K562 (cell line): Measurements from ENCODE around the gene CNP. TPM values are rescaled to one million over a fixed set of nuclear protein-coding genes. Genes with fewer than 3 reads are reported as not detected.

ENCODE experiments used
- ETS1 ChIP-seq: conservative IDR thresholded peaks from 2 replicates; pipeline ENCODE4 v1.6.1; 2011; ENCODE audit warnings: low read depth, mild to moderate bottlenecking, low read length; ENCODE audit not compliant: control insufficient read depth
- HIVEP1 ChIP-seq: fragments of 250-450 bp; sonication (Bioruptor Pico); IDR thresholded peaks from 2 replicates; pipeline ENCODE4 v1.4.0; 2020; ENCODE audit warnings: mild to moderate bottlenecking
- HNRNPH1 ChIP-seq: fragments of 200-400 bp; formaldehyde crosslinking; optimal IDR thresholded peaks from 2 replicates; pipeline ENCODE3; 2017; ENCODE audit warnings: low read depth, mild to moderate bottlenecking, low read length, moderate library complexity
- HNRNPK ChIP-seq: fragments of 200-400 bp; formaldehyde crosslinking; IDR thresholded peaks from one replicate; pipeline ENCODE4 v1.6.1; 2018; ENCODE audit warnings: mild to moderate bottlenecking, low read depth, low read length; ENCODE audit not compliant: poor library complexity, severe bottlenecking
- HNRNPLL ChIP-seq: fragments of 200-400 bp; formaldehyde crosslinking; IDR thresholded peaks from 2 replicates; pipeline ENCODE4 v1.6.1; 2017; ENCODE audit warnings: low read length, low read depth, mild to moderate bottlenecking; ENCODE audit not compliant: poor library complexity, severe bottlenecking
- MAFG ChIP-seq: fragments of 450-650 bp; conservative IDR thresholded peaks from 2 replicates; pipeline ENCODE4 v1.6.1; 2016; ENCODE audit warnings: missing genetic modification characterization, missing compliant biosample characterization
- MECOM ChIP-seq: fragments of 250-450 bp; sonication (Bioruptor Pico); IDR thresholded peaks from 2 replicates; pipeline ENCODE4 v1.8.0; 2022; ENCODE audit warnings: inconsistent platforms
- MNT ChIP-seq, 2 experiments: fragments of 450-650 bp; conservative IDR thresholded peaks; 2 replicates each; pipeline ENCODE4 v1.6.1; 2017; ENCODE audit warnings: mild to moderate bottlenecking in 2 of 2, moderate library complexity in 2 of 2
- NONO ChIP-seq, 2 experiments: fragments of 200-400 bp in 1 of 2; fragments of 450-650 bp in 1 of 2; formaldehyde crosslinking in 1 of 2; IDR thresholded peaks; 2 replicates each; pipeline ENCODE4 v1.6.1; 2017; ENCODE audit warnings: low read depth in 2 of 2, mild to moderate bottlenecking in 2 of 2, moderate library complexity in 2 of 2, low read length in 1 of 2
- OTX1 ChIP-seq: fragments of 450-650 bp; formaldehyde crosslinking; IDR thresholded peaks from 2 replicates; pipeline ENCODE4 v1.4.0; 2022; ENCODE audit warnings: mild to moderate bottlenecking
- POLR2G ChIP-seq: fragments of 200-400 bp; formaldehyde crosslinking; IDR thresholded peaks from 2 replicates; pipeline ENCODE4 v1.6.1; 2017; ENCODE audit warnings: low read depth, mild to moderate bottlenecking, antibody characterized with exemption, low read length, moderate library complexity
- RBBP5 ChIP-seq: fragments of 200-600 bp; sonication (generic); IDR thresholded peaks from 2 replicates; pipeline ENCODE4 v1.6.1; 2012; ENCODE audit warnings: borderline replicate concordance, mild to moderate bottlenecking, low read length, control low read depth, inconsistent platforms; ENCODE audit not compliant: insufficient read depth, poor library complexity, severe bottlenecking
- RBM25 ChIP-seq: fragments of 200-400 bp; formaldehyde crosslinking; IDR thresholded peaks from 2 replicates; pipeline ENCODE4 v1.6.1; 2018; ENCODE audit warnings: low read length, low read depth, moderate library complexity; ENCODE audit not compliant: severe bottlenecking
- SAFB ChIP-seq: fragments of 200-400 bp; formaldehyde crosslinking; IDR thresholded peaks from 2 replicates; pipeline ENCODE4 v1.6.1; 2017; ENCODE audit warnings: low read depth, low read length, borderline replicate concordance
- SIN3A ChIP-seq, 2 experiments: fragments of 150-350 bp in 1 of 2; IDR thresholded peaks; 2 replicates each; pipeline ENCODE4 v1.6.1; 2011 to 2016; ENCODE audit warnings: borderline replicate concordance in 2 of 2, low read depth in 2 of 2, low read length in 2 of 2, mild to moderate bottlenecking in 2 of 2, moderate library complexity in 2 of 2; ENCODE audit not compliant: control insufficient read depth in 1 of 2
- TAF9B ChIP-seq: fragments of 450-650 bp; IDR thresholded peaks from 2 replicates; pipeline ENCODE4 v1.6.1; 2018; ENCODE audit warnings: mild to moderate bottlenecking; ENCODE audit not compliant: partially characterized antibody
- WHSC1 ChIP-seq: IDR thresholded peaks from one replicate; pipeline ENCODE4 v1.6.1; 2012; ENCODE audit warnings: low read length, control low read depth, inconsistent platforms
- ZBTB2 ChIP-seq: fragments of 450-650 bp; IDR thresholded peaks from 2 replicates; pipeline ENCODE4 v1.6.1; 2016; ENCODE audit warnings: antibody characterized with exemption
- ZBTB9 ChIP-seq: fragments of 450-650 bp; formaldehyde crosslinking; IDR thresholded peaks from 2 replicates; pipeline ENCODE4 v1.4.0; 2020; ENCODE audit warnings: mild to moderate bottlenecking, moderate library complexity
- polyA plus RNA-seq, 8 experiments: library from polyadenylated mRNA; depleted of rRNA in 4 of 8; stranded (reverse) in 5 of 8; unstranded in 3 of 8; fragments of >200 nt; fragmentation: Nextera tagmentation in 2 of 8; fragmentation: Illumina TruSeq in 1 of 8; extraction: Ambion mirVana in 2 of 8; extraction: Trizol in 1 of 8; gene quantifications; 2 replicates each; pipeline versions ENCODE4 v1.2.1 to v1.2.3, GENCODE V29; 2011 to 2014; ENCODE audit warnings: inconsistent platforms in 1 of 8, missing spikeins in 1 of 8
- total RNA-seq, 7 experiments: library from RNA; depleted of rRNA in 6 of 7; stranded (reverse); fragments of >200 nt in 6 of 7; fragmentation: Illumina TruSeq in 2 of 7; extraction: Trizol in 2 of 7; gene quantifications; 2 replicates each; pipeline versions ENCODE4 v1.2.1 to v1.2.3, GENCODE V29; 2011 to 2021; ENCODE audit warnings: low replicate concordance in 1 of 7

CNP gene
- total and polyA plus RNA-seq, 9 of the 15 experiments (the other 6 are each of a cell fraction or from before 2014, with no cell fraction given): 1.7 to 52.0 (median 29.1) TPM

- TF ChIP-seq HNRNPH1: no peak
- TF ChIP-seq SAFB: peak; percentile 71; the same call in 1 of the 2 replicates
- TF ChIP-seq OTX1: no peak
- 0 out of 2 replicates have a peak, but pooled peaks have one; percentile 50 for TF ChIP-seq HIVEP1 (CRISPR knock-in tag)
- TF ChIP-seq MAFG (tag): no peak
- TF ChIP-seq ETS1: peak; percentile 85
- TF ChIP-seq ZBTB2: peak; percentile 93
- peak; percentile 51 to 82; a peak in 3 of 4 replicates for TF ChIP-seq MNT (conservative IDR thresholded peaks at IDR 0.05)
- TF ChIP-seq POLR2G: peak; percentile 98
- no peak for TF ChIP-seq HNRNPK
- peak; percentile 49 for TF ChIP-seq HNRNPLL
- TF ChIP-seq SIN3A (IDR thresholded peaks at IDR 0.05; ENCODE audit: borderline replicate concordance in 2 of 2, control insufficient read depth in 1 of 2, low read depth in 2 of 2, low read length in 2 of 2): peak; percentile 17 to 77; a peak in 3 of 4 replicates
- TF ChIP-seq NONO (IDR thresholded peaks at IDR 0.05; ENCODE audit: low read depth in 2 of 2, low read length in 1 of 2): no peak
- no peak for TF ChIP-seq WHSC1
- no peak for TF ChIP-seq RBM25
- TF ChIP-seq RBBP5: peak; percentile 95
- TF ChIP-seq MECOM (CRISPR knock-in tag): no peak
- TF ChIP-seq ZBTB9: peak; percentile 29; the same call in 1 of the 2 replicates
- peak; percentile 98 for TF ChIP-seq TAF9B
Measured at GRCh38 chr17:42016941-42017865, 50.6 kb downstream of the CNP start, which contains the start of gene DNAJC7 (continued).
